HG03196 (cell line): ENCODE data around the gene KCNQ1.

Source experiments
- ATAC-seq: cut with Tn5 transposase; IDR thresholded peaks from one replicate; pipeline ENCODE4 v1.9.1; 2021; ENCODE audit not compliant: unreplicated experiment

The KCNQ1 gene

DNA sequence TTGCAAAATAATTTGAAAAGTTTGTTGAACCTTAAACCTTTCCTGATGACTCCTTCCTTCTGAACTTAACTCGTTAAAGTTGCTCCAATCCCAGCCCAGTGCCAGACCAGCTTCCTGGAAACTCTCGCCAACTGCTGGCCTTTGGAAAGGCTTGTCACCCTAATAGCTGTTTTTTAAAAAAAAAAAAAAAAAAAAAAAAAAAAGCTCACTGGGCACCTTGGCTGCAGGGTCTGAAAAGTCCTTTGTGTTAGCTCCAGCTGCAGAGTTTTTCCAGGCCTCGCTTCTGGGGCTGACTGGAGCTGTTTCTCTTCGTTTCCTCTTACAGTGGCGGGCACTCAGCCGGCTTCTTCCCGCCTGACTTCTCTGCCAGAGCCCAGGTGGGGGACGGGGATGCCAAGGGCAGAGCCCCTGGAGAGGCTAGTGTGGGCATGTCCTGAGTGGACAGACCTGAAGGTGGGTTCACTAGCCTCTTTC lies 229.9 kb downstream of the KCNQ1 start:
- no peak for ATAC-seq

DNA sequence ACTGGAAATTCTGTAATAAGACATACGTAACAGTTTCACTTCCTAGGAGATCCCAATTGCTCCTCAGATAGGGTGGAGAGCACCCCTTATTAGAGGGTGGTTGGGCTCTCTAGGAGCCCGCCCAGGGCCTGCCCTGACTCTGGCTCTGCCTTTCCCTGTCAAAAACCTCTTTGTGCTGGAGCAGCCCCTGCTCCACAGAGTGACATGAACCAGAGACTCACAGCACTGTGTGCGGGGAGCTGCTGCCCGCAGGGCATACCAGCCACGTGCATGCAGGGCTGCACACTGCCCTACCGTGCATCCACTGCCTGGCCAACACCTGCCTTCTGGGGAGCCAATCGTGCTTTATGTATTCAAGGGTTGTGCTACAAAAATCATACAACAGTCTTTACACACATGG lies 230.7 kb downstream of the KCNQ1 start:
- no peak for ATAC-seq

DNA sequence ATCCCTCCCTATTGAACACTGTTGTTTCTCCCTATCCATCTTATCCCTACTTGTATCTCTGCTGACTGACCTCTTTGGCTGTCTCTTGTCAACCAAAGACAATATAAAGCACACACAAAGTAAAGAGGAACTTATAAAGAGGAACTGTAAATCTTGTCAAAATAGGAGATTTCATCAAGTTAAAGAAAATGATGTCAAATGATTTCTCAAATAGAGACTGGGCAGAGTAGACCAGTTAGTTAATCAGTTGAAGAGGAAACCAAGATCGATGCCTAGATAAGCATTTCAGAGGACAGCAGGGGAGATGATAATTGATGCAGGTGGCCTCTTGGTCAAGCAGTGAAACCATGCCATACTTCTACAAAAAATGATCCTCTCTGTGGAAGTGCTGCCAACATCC lies 232.3 kb downstream of the KCNQ1 start:
- no peak for ATAC-seq

DNA sequence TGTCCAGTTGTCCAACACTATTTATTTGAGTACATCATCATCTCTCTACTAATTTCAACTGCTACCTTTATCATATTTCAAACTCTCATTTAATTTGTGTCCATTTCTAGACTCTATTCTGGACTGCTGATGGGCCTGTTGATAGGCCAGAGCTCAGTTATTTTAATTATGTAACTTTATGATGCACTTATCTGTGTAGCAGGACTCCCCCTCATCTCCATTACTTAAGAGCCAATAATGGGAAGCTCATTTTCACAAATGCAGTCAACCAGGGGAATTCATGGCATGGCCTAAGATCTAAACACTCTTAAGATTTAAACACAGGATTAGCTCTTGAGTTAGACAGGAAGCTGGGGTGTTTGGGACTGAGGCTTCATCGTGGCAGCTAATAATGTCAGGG lies 233.6 kb downstream of the KCNQ1 start:
- no peak for ATAC-seq

DNA sequence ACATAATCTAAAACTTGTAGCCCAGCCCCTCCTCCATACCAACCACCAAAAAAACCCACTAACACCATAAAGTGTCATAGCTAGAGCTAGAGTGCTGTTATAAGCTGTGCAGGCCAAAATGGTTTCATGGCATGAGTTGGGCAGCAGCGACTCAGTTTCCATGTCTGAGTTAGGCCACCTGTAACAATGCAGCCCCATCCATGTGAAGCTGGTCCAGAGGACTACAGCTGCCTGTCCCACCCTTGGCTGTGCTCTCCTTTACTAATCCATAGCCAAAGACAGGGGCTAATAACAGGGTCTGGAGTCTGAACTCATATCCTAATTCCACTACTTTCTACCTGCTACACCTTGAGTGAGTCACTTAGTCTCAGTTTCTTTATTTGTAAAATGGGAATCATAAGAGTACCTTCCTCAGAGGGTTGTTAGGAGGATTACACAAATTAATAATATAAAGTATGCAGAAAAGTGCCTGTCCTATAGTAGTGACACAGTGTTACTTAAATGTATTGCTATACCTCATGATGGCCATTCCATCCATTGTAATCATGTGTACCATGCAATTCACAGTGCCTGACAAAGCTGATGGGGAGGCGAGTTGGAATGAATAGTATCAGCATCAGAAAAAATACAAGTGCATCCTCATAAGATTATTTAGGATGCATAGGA lies 234.3 kb downstream of the KCNQ1 start:
- no peak for ATAC-seq

DNA sequence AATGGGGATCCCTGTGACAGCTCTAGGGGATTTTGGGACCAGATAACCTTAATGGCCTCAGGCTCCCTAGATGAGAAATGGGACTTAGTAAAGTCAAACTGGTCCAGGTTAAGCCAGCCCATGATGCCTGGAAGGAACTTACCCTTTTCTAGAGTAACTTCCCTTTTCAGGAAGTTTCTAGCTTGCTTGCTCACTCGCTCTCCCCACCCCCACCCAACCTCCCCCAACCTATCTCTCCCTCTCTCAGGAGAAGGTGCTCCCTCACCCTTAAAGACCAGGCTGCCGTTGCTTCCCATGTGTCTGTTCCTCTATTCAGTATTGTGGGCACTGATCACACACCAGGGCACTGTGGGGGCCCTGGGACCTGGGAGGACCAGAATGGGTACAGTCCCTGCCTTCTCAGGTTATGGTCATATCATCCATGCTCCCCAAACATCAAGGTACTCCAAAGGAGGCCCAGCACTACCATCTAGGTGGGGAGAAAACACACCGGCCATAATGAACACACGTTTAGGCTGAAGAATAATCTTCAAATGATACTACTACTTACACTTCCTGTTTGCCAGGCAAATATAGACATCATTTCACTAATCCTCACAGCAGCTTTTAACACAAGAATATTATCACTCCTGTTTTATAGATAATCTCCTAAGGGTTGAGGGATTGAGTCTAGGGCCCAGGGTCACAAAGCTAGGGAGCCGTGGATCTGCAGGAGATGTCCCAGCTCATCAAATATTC lies 236.8 kb downstream of the KCNQ1 start:
- ATAC-seq: no peak

DNA sequence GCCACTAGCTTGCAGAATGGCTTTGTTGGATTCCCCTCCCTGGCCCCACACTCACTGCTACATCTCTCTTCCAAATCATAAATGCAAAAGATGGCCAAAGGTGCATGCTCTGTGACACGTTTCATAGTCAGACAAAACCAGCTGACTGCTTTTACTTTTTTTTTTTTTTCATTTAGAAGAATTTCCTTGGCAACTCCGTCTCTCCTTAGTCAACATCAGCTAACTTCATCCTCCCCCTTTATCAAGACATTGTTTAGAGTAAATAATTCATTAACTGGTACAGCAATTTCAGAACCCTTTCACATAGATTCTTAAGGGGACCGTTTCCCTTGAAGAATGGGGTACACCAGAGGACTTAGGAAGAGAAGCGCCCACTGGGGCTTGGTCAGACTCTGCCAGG lies 239.0 kb downstream of the KCNQ1 start:
- ATAC-seq: no peak

DNA sequence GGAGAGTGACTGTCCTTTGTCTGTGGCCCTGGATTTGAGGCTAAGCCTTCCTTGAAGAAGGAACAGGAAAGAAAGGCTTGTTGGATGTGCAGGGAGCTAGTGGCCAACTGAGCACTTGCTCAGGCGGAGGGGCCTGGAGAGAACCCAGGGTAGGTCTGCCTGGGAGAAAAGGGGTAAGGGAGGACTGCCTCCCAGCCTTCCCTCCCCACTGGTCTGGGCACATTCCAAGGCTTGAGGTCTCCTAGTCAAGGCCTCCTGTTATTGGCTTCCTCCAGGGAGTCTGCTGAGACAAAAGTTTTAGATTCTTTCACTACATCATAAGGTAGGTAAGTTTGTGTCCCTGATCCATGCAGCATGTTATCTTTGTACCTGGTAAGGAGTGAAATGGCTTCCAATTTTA lies 239.8 kb downstream of the KCNQ1 start:
- no peak for ATAC-seq

DNA sequence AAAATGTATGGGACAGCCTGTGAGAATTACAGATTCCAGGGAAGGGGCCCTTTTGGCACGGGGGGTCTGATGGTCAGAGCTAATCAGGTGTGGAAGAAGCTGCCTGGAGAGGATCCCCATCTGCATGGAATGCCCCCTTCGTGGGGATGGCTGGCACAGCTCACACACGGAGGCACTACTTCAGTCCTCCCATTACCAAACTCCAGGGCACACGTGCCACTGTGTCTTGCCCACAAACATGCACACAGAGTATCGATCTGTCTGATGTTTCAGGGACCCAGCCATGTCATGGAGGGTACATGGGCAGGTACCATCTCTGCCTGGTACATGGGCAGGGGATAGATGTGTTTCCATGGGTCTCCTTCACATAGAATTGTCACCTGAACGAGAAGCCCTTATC lies 240.2 kb downstream of the KCNQ1 start:
- ATAC-seq: no peak

DNA sequence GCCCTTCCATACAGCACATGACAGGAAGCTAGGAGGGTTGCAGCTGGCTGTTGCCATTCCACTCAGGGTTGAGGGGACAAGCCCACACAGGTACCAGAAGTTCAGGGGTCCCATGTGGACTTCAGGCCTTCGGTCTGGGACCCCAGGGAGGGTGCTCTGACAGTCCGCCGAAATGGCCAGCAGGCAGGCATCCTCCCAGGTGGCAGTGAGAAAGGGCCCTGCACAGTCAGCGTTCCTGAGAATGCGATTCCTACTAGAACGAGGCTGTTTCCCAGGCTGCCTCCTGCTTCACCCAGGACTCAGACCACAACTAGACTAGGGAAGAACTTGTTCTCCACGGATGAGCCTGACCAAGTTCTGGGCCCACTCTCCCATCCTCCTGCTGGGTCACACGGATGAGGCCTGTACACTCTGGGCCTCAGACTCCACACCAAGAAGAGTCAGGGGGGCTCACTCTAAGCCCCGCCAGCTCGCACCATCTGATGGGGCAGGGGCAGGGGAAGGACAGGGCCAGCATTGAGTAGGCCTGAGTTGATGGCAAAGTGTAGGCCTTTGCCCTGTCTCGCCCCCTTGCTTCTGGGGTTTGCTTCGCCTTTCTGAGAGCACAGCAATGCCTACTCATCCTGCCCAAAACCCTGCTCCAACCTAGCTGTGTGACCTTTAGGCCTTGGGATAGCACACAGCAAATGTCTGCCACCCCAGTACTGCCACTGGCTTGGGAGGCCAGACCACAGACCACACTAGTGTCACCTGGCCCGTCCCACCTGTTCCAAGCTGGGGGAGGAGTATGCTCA lies 241.0 kb downstream of the KCNQ1 start:
- ATAC-seq: no peak

DNA sequence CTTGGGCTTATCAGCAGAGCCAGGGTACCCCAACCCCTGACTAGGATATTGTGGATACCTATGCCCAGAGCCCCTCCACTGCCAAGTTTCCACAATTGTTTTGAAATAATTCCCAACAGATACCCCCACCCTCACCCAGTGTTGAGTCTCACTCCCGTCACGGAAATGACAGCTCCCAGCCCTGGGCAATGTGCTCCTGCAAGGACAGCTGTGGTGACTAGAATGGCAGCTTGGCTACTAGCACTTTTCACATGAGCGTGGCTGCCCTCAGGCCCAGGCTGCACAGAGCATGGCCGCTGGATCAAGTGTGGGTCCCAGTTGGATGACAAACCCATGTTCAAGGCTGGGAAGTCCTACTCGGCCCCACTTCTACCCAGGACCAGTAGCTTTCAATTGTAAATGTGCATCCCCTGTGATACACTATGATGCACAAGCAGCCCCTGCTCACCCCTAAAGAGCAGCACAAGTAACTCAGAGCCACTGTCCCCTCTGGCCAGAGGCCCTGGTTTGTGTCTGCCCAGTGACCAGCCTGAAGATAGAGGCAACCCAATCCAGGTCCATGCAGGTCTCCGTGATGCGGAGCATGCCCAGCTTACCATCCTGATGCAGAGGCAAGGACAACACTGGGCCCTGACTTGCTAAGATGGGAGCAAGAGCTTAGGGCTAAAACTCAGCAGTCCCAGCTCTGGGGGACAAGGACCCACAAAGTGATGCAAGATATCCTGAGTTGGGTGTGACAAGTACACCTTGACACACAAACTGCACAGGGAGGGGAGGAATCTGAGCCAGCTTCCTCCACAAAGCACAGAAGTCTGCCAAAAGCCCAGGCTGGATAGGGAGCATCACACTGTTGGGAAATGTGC lies 241.8 kb downstream of the KCNQ1 start:
- ATAC-seq: no peak

DNA sequence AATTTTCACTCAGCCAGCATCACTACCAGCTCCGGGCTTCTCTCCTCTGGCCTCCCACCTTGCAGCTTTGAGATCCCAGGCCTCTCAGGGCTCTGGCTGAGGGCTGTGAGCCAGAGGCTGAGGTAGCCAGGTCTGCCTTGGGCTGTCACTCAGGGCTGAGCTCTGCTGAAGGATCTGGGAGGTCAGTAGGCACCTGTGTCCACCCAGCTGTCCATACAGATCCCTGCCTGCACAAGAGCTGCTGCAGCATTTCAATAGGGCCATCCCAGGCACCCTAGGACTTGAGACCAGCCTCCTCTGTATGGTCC lies 242.4 kb downstream of the KCNQ1 start:
- ATAC-seq: no peak

DNA sequence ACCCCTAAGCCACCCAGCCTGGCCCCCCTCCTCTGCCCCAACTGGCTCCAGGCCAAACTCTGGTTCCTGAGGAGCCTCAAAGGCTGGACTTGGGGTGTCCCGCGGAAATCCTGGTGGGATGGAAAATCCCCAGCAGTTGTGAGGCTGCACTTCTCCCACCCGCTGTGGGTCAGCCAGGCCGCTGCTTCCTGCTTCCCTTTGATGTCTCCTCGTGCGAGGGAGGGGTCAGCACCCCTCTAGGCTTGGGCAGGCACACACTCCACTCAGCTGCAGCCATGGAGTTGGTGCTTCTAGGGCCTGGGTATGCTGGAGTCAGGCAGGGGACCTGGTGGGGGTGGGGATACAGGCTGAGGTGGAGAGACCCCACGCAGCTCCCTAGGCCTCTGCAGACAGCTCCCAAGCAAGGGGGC lies 243.0 kb downstream of the KCNQ1 start:
- no peak for ATAC-seq

DNA sequence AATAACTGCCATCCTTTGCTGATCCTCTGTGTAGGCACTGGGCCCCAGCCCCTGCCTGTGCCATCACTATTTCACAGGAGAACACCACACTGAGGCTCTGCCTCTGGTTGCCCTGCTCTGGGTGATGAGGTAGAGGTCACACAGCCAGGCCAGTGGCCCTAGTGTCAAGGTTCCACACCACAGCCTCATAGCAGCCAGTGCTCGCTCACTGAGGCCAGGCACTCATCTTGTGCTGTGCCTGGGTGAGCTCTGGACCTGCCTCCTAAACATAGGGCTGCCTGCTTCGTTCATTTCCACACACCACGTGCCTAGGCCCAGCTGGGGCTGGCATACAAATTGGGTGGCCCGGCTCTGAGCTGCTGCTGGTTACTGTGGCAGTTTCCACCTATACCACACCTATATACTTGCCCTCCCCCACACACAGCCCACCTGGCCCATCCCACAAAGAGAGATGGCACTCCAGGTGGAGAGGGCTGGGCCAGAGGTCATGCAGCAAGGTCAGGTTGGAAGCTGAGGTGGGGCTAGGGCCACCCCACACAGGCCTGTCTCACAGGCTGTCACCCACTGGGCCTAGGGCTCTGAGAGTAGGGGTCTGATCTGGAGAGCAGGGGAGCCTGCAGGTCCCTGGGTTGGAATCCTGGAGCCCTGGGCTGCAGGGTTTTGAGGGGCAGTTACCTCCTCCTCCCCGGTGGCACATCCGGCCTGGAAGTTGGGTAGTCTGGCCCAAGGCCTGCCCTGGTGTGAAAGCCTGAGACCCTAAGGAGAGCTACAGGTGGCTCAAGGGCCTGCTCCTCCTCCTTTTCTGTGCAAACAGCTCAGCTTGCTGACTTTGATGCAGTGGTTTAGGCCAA lies 243.8 kb downstream of the KCNQ1 start:
- ATAC-seq: no peak

DNA sequence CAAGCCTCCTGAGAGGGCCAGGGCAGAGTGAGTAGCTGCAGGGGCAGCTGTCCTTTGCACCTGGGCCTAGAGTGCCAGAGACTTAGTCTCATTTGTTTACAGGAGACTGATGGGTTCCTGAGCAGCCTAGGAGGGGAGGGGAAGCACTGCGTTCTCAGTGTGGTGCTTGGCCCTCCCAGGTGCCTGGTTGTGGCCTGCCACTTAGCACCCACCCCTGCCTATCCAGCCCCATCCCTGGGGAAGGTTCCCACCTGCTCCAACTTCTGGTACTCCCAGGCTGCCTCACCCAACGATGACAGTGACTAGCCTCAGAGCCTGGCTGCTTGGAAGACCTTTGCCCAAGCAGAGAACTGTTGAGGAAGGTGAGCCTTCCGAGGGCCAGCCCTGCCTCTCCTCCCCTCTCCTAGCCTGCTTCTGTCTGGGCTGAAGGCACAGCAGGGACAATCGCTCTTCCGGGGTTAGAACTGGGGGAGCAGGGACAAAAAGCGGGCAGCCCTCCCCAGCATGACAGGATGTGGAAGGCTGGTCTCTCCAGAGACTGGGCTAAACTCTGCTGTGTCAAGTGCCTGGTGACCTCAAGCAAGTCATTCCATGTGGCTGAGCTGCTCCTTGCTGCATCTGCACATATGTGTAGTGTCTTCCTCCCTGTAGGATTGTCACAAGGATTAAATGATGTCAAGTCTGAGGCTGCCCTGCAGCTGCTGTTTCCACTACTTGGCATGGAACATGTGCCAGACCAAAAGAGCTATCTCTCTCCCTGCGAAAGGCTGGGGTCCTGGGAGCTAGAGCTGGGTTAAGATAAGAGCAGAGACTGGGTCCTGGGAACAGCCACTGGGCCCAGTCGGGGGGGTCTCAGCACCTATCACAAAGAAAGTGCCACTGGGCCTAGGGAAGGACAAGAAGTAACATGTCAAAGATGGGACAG lies 245.1 kb downstream of the KCNQ1 start:
- ATAC-seq: no peak

DNA sequence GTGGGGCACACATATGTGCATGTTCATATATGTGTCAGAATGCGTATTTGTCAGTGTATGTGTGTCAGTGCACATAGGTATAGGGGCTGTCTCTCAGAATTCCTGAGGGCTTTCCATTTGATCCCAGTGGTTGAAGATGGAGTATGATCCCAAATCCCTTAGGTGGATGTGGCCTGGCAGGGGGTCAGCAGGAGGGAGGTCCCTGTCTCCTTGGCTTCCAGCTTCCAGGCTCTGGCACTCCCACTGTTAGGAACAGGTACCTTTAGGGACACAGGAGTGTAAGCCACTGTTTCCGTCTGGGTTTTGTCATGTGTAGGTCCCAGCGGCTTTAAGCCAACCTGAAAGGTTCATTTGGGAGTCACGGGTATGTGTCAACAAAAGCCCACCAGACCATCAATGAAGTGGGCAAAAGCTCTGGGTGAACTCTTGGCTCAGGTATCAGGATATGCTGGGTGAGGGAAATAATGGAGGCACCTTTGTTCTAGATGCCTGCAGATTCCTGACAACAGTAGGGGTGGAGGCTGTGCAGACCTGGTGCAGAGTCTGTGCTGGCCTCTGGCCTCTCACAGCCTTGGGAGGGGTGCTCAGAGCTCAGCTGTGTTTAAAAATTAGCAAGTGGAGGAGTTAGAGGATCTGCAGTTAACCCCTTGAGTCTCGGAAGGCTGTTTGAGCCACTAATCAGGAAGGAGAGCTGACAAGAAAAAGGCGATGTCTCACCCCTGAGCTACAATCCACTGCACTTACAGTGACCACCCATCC lies 246.0 kb downstream of the KCNQ1 start:
- no peak for ATAC-seq

DNA sequence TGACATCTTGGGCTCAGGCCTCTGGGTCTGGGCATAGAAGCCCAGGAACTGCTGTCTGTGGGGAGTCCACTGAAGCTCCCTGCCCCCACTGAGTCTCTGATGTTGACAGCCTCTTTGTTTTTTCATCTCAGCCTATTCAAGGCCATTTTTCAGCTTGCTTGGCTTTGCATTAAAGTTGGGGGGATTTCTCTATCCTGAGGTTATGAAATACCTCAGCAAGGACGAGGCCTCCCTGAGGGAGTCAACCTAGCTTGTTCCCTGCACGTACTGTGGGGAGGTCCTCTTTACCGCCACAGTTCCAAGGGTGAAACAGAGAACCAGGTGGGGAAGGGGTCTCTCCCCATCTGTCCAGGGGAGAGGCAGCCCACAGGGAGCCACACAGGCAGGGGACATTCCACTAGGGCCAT lies 246.6 kb downstream of the KCNQ1 start:
- no peak for ATAC-seq
